H9 (cell line): ENCODE data around the gene FKBP10. TPM values are rescaled to one million over a fixed set of nuclear protein-coding genes. Genes with fewer than 3 reads are reported as not detected.

Source experiments
- DNase-seq: peaks from one replicate; pipeline ENCODE4 v3.0.0-alpha.2; 2017
- H2AFZ ChIP-seq: one replicate; pipeline ENCODE4 v1.6.1; 2013; ENCODE audit warnings: mild to moderate bottlenecking, low read length, control low read depth, moderate library complexity
- H2AK5ac ChIP-seq: 2 replicates; pipeline ENCODE4 v1.6.1; 2013; ENCODE audit warnings: low read length, control low read depth, mixed read lengths; ENCODE audit not compliant: insufficient read length
- H2BK120ac ChIP-seq: one replicate; pipeline ENCODE4 v1.6.1; 2013; ENCODE audit warnings: low read depth, mild to moderate bottlenecking, low read length, control low read depth, inconsistent platforms; ENCODE audit not compliant: poor library complexity, severe bottlenecking
- H2BK12ac ChIP-seq: 2 replicates; pipeline ENCODE4 v1.6.1; 2013; ENCODE audit warnings: low read length, control low read depth, mixed read lengths, low read depth; ENCODE audit not compliant: insufficient read length
- H2BK15ac ChIP-seq: 2 replicates; pipeline ENCODE4 v1.6.1; 2013; ENCODE audit warnings: low read depth, low read length, control low read depth
- H2BK20ac ChIP-seq: one replicate; pipeline ENCODE4 v1.6.1; 2013; ENCODE audit warnings: low read depth, mild to moderate bottlenecking, low read length, control low read depth, inconsistent platforms; ENCODE audit not compliant: poor library complexity, severe bottlenecking
- H2BK5ac ChIP-seq: 2 replicates; pipeline ENCODE4 v1.6.1; 2013; ENCODE audit warnings: low read length, control low read depth, mixed read lengths; ENCODE audit not compliant: insufficient read length
- H3K14ac ChIP-seq: 2 replicates; pipeline ENCODE4 v1.6.1; 2013; ENCODE audit warnings: low read length, control low read depth; ENCODE audit not compliant: insufficient read depth
- H3K18ac ChIP-seq: 2 replicates; pipeline ENCODE4 v1.6.1; 2013; ENCODE audit warnings: low read depth, mild to moderate bottlenecking, mixed read lengths, low read length, control low read depth; ENCODE audit not compliant: insufficient read length
- H3K23ac ChIP-seq: 2 replicates; pipeline ENCODE4 v1.6.1; 2013; ENCODE audit warnings: low read length, control low read depth, mixed read lengths, low read depth; ENCODE audit not compliant: insufficient read length
- H3K23me2 ChIP-seq: 2 replicates; pipeline ENCODE4 v1.6.1; 2013; ENCODE audit warnings: low read depth, mild to moderate bottlenecking, mixed read lengths, low read length, control low read depth; ENCODE audit not compliant: insufficient read length, poor library complexity, severe bottlenecking
- H3K27ac ChIP-seq: 2 replicates; pipeline ENCODE4 v1.5.1; 2013; ENCODE audit warnings: low read length, control low read depth, mixed read lengths, low read depth; ENCODE audit not compliant: insufficient read length
- H3K27me3 ChIP-seq: 2 replicates; pipeline ENCODE4 v1.6.1; 2013; ENCODE audit warnings: low read length, control low read depth, inconsistent platforms; ENCODE audit not compliant: insufficient read depth
- H3K4ac ChIP-seq: 2 replicates; pipeline ENCODE4 v1.6.1; 2013; ENCODE audit warnings: low read depth, mild to moderate bottlenecking, control low read depth, inconsistent platforms, low read length, moderate library complexity
- H3K4me1 ChIP-seq: 2 replicates; pipeline ENCODE4 v1.6.1; 2013; ENCODE audit warnings: low read length, control low read depth, inconsistent platforms; ENCODE audit not compliant: insufficient read depth
- H3K4me2 ChIP-seq: 2 replicates; pipeline ENCODE4 v1.6.1; 2013; ENCODE audit warnings: low read length, control low read depth, mixed read lengths; ENCODE audit not compliant: insufficient read length, insufficient read depth
- H3K56ac ChIP-seq: 2 replicates; pipeline ENCODE4 v1.6.1; 2013; ENCODE audit warnings: low read depth, mild to moderate bottlenecking, mixed read lengths, low read length, control low read depth; ENCODE audit not compliant: insufficient read length
- H3K79me1 ChIP-seq: 2 replicates; pipeline ENCODE4 v1.6.1; 2013; ENCODE audit warnings: low read depth, mild to moderate bottlenecking, moderate library complexity, low read length, control low read depth, inconsistent platforms; ENCODE audit not compliant: insufficient read depth, poor library complexity, severe bottlenecking
- H3K79me2 ChIP-seq: 2 replicates; pipeline ENCODE4 v1.6.1; 2013; ENCODE audit warnings: low read length, control low read depth, inconsistent platforms; ENCODE audit not compliant: insufficient read depth
- H3K9ac ChIP-seq: 2 replicates; pipeline ENCODE4 v1.6.1; 2013; ENCODE audit warnings: low read length, control low read depth, mixed read lengths; ENCODE audit not compliant: insufficient read length; ENCODE audit errors: extremely low read depth
- H3K9me3 ChIP-seq: one replicate; pipeline ENCODE4 v1.6.1; 2013; ENCODE audit warnings: low read depth, low read length, inconsistent platforms; ENCODE audit not compliant: control insufficient read depth
- H3T11ph ChIP-seq: one replicate; pipeline ENCODE4 v1.6.1; 2013; ENCODE audit warnings: mild to moderate bottlenecking, low read length, control low read depth, inconsistent platforms
- H4K20me1 ChIP-seq: one replicate; pipeline ENCODE4 v1.6.1; 2013; ENCODE audit not compliant: control insufficient read depth, insufficient read length, insufficient read depth
- H4K5ac ChIP-seq: 2 replicates; pipeline ENCODE4 v1.6.1; 2013; ENCODE audit warnings: low read depth, mild to moderate bottlenecking, mixed read lengths, low read length, control low read depth; ENCODE audit not compliant: insufficient read length
- H4K8ac ChIP-seq: replicated peaks from 2 replicates; pipeline ENCODE4 v1.6.1; 2013; ENCODE audit warnings: low read length, control low read depth, mixed read lengths, low read depth; ENCODE audit not compliant: insufficient read length
- H4K91ac ChIP-seq: 2 replicates; pipeline ENCODE4 v1.6.1; 2013; ENCODE audit warnings: low read depth, mild to moderate bottlenecking, moderate library complexity, mixed read lengths, low read length, control low read depth; ENCODE audit not compliant: insufficient read length
- H3K27ac Mint-ChIP-seq, 3 experiments: 2 replicates in 2 of 3; 3 replicates in 1 of 3; pipeline ENCODE4 v1.8.0; 2020 to 2021; ENCODE audit warnings: mixed read lengths in 3 of 3, mild to moderate bottlenecking in 1 of 3, moderate library complexity in 1 of 3
- H3K27me3 Mint-ChIP-seq: 2 replicates; pipeline ENCODE4 v1.8.0; 2021; ENCODE audit warnings: low read depth, mild to moderate bottlenecking, moderate library complexity, mixed read lengths
- H3K36me3 Mint-ChIP-seq, 3 experiments: 2 replicates in 2 of 3; 3 replicates in 1 of 3; pipeline ENCODE4 v1.8.0; 2020 to 2021; ENCODE audit warnings: low read depth in 3 of 3, mixed read lengths in 3 of 3; ENCODE audit not compliant: insufficient read depth in 1 of 3
- H3K4me1 Mint-ChIP-seq, 2 experiments: 2 replicates each; pipeline ENCODE4 v1.8.0; 2020; ENCODE audit warnings: mixed read lengths in 2 of 2
- H3K4me3 Mint-ChIP-seq, 2 experiments: 2 replicates in 1 of 2; 3 replicates in 1 of 2; pipeline ENCODE4 v1.8.0; 2020 to 2021; ENCODE audit warnings: mild to moderate bottlenecking in 2 of 2, mixed read lengths in 2 of 2, moderate library complexity in 1 of 2
- H3K9me3 Mint-ChIP-seq, 2 experiments: 2 replicates in 1 of 2; 3 replicates in 1 of 2; pipeline ENCODE4 v1.8.0; 2020; ENCODE audit warnings: mild to moderate bottlenecking in 2 of 2, mixed read lengths in 2 of 2, moderate library complexity in 1 of 2
- WGBS: extraction: QIAGEN DNeasy Blood & Tissue Kit; methylation state at CpG from one replicate; pipeline ENCODE4 v1.1.7; 2013; ENCODE audit warnings: missing lambda C conversion rate, low lambda C conversion rate, mixed read lengths; ENCODE audit not compliant: insufficient read length; ENCODE audit errors: extremely low coverage; 5-methylcytosine and 5-hydroxymethylcytosine counted together
- total RNA-seq: library from RNA; stranded (reverse); gene quantifications from 2 replicates; pipeline ENCODE4 v1.2.1, GENCODE V29; 2021
- TF ChIP-seq, protein P1 (sequence below): fragments of 200-600 bp; sonication (generic); conservative IDR thresholded peaks from 3 replicates; pipeline ENCODE4 v1.8.0; 2021; ENCODE audit warnings: antibody characterized with exemption, mild to moderate bottlenecking

FKBP10 gene
- total RNA-seq, 1 experiment from 2014 or later, result 166 TPM

DNA sequence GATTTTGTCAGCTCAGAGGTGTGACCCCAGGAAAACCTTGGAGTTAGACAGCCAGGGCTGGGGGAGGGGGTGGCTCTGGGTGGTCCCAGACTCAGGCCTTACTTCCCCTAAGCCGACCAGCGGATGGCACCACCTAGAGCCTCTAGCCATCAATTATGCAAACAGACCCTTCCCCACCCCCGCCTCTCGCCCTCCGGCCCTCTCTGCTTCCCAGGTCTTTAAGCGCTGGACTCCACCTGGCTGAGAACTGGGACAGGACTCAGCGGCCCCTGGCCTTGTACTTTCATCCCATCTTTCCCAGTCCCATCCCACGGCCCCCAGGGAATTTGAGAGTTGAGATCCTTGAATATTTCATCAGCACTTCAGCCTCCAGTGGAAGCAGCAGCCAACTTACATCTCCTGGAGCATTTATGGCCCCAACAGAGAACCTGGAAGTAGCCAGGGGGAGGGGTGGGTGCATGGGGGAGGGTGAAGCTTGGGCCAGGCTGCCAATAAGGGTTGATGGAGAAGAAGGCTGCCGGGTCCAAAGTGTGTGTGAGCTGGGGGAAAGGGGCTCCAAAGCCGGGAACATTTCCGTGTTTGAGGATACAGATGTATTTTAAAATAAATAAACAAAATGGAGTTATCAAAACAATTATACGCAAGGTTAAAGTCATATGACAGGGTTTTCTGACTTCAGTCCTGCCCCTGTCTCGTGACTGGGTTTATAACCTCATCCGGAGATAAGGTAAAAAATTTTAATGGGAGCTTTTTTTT lies 18.8 kb upstream of the FKBP10 start:
- Mint-ChIP-seq H3K9me3 (no peaks in the 10 kb centered on the region; a peak in 1 of 5 replicates), H3K36me3 (no peaks in the 10 kb centered on the region; a peak in 1 of 7 replicates), H3K27ac (peak overlapping the region in 2 of 3 experiments; percentile 44 to 52; a peak in 1 of 7 replicates), H3K27me3 (peaks cover 35% of the 10 kb centered on the region), H3K4me3 (peak overlapping the region in 1 of 2 experiments; percentile 74; a peak in 4 of 5 replicates), H3K4me1 (peaks cover 24 to 39% of the 10 kb centered on the region in 2 experiments)
- Histone ChIP-seq H2BK5ac (no peak overlapping the region), H3K27me3 (peaks cover 4% of the 10 kb centered on the region; the same call in 1 of the 2 replicates), H4K91ac (no peak overlapping the region), H2BK20ac (no peak overlapping the region), H4K5ac (no peak overlapping the region), H2BK12ac (no peak overlapping the region), H2BK15ac (no peak overlapping the region), H3K27ac (no peak overlapping the region), H3K4me1 (peaks cover 8% of the 10 kb centered on the region; the same call in 1 of the 2 replicates), H3K79me2 (no peaks in the 10 kb centered on the region), H3K56ac (no peak overlapping the region), H4K8ac (no peak overlapping the region), H3K4ac (no peak overlapping the region), H3K23me2 (peaks cover 6% of the 10 kb centered on the region), H2AK5ac (no peak overlapping the region), H3K23ac (no peak overlapping the region), H3K79me1 (no peaks in the 10 kb centered on the region), H3K14ac (0 out of 2 replicates have a peak overlapping the region, but pooled peaks have one; percentile 37), H3K4me2 (peak overlapping the region; percentile 52), H3K18ac (no peak overlapping the region), H3T11ph (no peak overlapping the region), H2AFZ (no peak overlapping the region), H2BK120ac (no peak overlapping the region), H3K9ac (no peak overlapping the region), H4K20me1 (no peaks in the 10 kb centered on the region), H3K9me3 (no peaks in the 10 kb centered on the region)
- WGBS, result no CpG with 5 or more reads among the region's 14 CpGs
- DNase-seq, result peak; percentile 95
- TF ChIP-seq, protein P1, sequence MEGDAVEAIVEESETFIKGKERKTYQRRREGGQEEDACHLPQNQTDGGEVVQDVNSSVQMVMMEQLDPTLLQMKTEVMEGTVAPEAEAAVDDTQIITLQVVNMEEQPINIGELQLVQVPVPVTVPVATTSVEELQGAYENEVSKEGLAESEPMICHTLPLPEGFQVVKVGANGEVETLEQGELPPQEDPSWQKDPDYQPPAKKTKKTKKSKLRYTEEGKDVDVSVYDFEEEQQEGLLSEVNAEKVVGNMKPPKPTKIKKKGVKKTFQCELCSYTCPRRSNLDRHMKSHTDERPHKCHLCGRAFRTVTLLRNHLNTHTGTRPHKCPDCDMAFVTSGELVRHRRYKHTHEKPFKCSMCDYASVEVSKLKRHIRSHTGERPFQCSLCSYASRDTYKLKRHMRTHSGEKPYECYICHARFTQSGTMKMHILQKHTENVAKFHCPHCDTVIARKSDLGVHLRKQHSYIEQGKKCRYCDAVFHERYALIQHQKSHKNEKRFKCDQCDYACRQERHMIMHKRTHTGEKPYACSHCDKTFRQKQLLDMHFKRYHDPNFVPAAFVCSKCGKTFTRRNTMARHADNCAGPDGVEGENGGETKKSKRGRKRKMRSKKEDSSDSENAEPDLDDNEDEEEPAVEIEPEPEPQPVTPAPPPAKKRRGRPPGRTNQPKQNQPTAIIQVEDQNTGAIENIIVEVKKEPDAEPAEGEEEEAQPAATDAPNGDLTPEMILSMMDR, result peak; percentile 30; the same call in 2 of the 3 replicates
